Kidney epithelial cell (primary cell): ENCODE data around the gene BTBD9. TPM values are rescaled to one million over a fixed set of nuclear protein-coding genes. Genes with fewer than 3 reads are reported as not detected.

Source experiments
- DNase-seq: peaks from one replicate; pipeline ENCODE4 v3.0.0-alpha.2; 2010; ENCODE audit warnings: low read depth
- H3K27me3 ChIP-seq: 2 replicates; pipeline ENCODE4 v1.6.0; 2011; ENCODE audit warnings: low read length; ENCODE audit not compliant: control insufficient read depth, insufficient read depth
- H3K36me3 ChIP-seq: 2 replicates; pipeline ENCODE4 v1.5.1; 2011; ENCODE audit warnings: low read length; ENCODE audit not compliant: control insufficient read depth, insufficient read depth
- H3K4me3 ChIP-seq: 2 replicates; pipeline ENCODE4 v1.5.1; 2011; ENCODE audit warnings: low read depth, mild to moderate bottlenecking, control low read depth, low read length
- total RNA-seq: library from RNA; depleted of rRNA; stranded (reverse); fragments of >200 nt; gene quantifications from 2 replicates; pipeline ENCODE4 v1.2.3, GENCODE V29; 2015
- TF ChIP-seq, protein P1 (sequence below): IDR thresholded peaks from 2 replicates; pipeline ENCODE4 v1.5.1; 2011; ENCODE audit warnings: mild to moderate bottlenecking, moderate library complexity, low read length, control low read depth, inconsistent platforms; ENCODE audit not compliant: insufficient read depth, poor library complexity, severe bottlenecking

The BTBD9 gene
- total RNA-seq, 1 donor from 2014 or later, result 7.3 TPM

DNA sequence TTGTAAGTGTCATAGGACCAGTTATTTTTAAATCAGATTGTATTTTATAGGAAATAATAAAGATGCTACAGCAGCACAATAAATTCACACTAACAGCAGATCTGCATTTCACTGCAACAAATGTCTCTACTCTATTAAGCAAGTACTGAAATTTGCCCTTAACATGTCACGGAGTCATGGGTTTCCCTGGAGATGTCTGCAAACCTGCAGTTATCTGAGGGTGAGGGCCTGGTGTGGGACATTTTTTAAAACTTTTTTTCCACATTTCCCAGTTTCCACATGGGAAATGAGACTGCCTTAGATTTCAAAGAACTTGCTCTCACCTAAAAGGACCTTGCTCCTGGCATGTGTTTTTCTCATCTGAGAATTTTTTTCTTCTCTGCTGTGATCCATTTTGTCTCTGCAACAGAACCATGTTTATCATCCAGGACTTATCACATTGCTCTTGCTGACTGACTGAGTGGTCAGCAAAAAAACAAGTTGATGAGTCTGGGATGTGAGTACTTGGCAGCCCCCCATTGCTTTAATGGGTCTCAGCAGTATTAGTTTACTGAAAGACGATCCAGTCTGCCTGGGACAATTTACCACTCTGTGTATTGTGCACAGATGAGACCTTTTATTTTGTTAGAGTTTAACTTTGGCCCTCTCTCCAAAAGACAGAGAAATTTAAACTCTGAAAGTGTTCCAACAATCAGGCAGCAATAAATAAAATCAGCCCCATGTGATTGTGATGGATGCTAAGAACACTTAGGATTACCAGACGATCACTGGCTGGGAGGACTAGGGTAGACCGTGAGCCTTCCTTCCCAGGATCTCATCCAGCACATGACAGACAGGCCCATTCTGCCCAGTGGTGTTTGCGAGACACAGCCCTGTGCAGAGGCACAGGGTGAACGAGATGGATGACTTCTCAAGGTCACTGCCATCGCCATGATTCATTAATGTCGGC lies 268.8 kb downstream of the BTBD9 start:
- TF ChIP-seq, protein P1, sequence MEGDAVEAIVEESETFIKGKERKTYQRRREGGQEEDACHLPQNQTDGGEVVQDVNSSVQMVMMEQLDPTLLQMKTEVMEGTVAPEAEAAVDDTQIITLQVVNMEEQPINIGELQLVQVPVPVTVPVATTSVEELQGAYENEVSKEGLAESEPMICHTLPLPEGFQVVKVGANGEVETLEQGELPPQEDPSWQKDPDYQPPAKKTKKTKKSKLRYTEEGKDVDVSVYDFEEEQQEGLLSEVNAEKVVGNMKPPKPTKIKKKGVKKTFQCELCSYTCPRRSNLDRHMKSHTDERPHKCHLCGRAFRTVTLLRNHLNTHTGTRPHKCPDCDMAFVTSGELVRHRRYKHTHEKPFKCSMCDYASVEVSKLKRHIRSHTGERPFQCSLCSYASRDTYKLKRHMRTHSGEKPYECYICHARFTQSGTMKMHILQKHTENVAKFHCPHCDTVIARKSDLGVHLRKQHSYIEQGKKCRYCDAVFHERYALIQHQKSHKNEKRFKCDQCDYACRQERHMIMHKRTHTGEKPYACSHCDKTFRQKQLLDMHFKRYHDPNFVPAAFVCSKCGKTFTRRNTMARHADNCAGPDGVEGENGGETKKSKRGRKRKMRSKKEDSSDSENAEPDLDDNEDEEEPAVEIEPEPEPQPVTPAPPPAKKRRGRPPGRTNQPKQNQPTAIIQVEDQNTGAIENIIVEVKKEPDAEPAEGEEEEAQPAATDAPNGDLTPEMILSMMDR, result no peak
- DNase-seq, result no peak
- Histone ChIP-seq H3K36me3 (no peaks in the 10 kb centered on the region), H3K4me3 (no peak overlapping the region), H3K27me3 (no peaks in the 10 kb centered on the region)

DNA sequence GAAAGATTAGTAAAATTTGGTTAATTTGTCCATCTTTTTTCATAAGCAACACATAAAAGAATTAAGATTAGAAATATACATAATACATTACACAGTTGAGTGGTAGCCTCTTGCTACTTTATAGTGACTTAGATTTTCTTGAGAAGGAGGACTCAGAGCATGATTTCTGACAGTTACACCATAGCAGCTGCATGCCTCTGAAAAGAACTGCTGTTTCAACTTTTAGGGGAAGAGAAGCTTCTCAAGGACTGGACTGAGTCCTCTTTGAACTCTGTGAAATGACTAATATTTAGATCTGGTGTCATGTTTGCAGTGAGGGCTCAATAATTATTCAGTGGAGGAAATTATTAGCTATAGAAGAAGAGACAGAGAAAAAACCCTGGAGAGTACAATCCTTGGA lies 272.5 kb downstream of the BTBD9 start:
- H3K27me3 ChIP-seq, result no peaks in the 10 kb centered on the region
- H3K36me3 ChIP-seq, result no peaks in the 10 kb centered on the region
- no peak overlapping the region for H3K4me3 ChIP-seq
- DNase-seq, result no peak
- TF ChIP-seq, protein P1, result no peak

GRCh38 chr6:38366234-38366633 lies 273.5 kb downstream of the BTBD9 start:
- Histone ChIP-seq H3K27me3 (no peaks in the 10 kb centered on the region), H3K4me3 (no peak overlapping the region), H3K36me3 (no peaks in the 10 kb centered on the region)
- no peak for DNase-seq
- TF ChIP-seq, protein P1, result no peak

DNA sequence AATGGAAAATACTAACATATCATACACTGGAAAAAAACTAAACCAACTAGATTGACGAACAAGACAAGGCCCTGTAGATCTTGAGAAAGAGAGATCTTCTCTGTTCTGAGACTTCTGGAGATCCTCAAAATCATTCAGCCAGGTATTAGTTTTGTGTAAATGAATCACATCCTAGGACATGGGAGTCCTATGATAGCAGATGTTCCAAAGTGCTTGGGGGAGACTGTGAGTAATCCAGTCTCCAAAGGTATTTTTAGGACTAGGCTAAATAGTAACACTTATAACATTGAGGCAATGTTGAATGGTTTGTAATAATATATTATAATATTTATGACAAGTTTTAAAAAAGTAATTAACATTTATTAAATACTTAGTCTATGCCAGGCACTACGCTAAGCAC lies 275.0 kb downstream of the BTBD9 start:
- DNase-seq, result no peak
- H3K27me3 ChIP-seq, result no peaks in the 10 kb centered on the region
- TF ChIP-seq, protein P1, result no peak
- no peaks in the 10 kb centered on the region for H3K36me3 ChIP-seq
- H3K4me3 ChIP-seq, result no peak overlapping the region

GRCh38 chr6:38364127-38364526 lies 275.6 kb downstream of the BTBD9 start:
- DNase-seq, result no peak
- Histone ChIP-seq H3K4me3 (no peak overlapping the region), H3K27me3 (no peaks in the 10 kb centered on the region), H3K36me3 (no peaks in the 10 kb centered on the region)
- TF ChIP-seq, protein P1, result no peak
